HG03095 (cell line): ENCODE measurements around the gene TMED6.
"Not testable (repeated sequence)": the region's sequence is repeated elsewhere in the genome, so short reads cannot be mapped to it uniquely, and the experiment has no call there.

Source experiments
- ATAC-seq: cut with Tn5 transposase; IDR thresholded peaks from one replicate; pipeline ENCODE4 v1.9.1; 2021; ENCODE audit warnings: moderate library complexity; ENCODE audit not compliant: unreplicated experiment

Gene TMED6

DNA sequence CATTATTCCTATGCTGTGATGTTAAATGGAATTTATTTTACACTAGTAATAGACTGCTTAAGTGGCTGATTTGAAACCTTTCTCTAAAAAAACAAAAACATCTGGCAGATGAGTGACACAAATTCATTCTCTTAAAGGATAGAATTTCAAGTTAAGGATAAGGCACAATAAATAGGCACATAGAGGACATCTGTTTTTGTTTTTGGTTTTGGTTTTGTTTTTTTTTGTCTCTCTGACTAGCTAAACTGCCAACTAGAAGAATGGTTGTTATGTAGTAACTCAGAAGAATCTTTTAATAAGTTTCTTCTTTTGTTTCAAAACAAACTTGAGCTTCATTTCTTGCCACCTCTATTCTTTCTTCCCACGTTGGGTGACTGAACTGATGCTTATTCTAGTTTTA lies 45.6 kb downstream of the TMED6 start:
- no peak for ATAC-seq

DNA sequence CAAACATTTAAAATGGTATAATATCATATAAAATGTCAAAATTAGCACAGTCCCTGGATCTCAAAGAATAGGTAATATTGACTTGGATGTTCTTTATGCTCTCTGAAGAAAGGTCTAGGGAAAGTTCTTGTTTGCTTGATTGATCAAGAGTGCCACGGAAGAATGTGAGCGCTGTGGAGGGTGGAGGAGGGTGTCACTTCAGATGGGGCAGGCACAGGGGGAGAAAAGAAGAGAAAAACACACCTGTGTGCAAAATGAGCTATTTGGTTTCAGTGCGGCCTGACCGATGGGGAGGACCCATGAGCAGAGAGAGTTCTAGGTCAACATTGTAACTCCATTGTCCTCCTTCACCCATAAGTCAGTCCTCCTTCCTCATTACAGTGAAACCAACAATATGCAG lies 49.3 kb downstream of the TMED6 start:
- no peak for ATAC-seq

DNA sequence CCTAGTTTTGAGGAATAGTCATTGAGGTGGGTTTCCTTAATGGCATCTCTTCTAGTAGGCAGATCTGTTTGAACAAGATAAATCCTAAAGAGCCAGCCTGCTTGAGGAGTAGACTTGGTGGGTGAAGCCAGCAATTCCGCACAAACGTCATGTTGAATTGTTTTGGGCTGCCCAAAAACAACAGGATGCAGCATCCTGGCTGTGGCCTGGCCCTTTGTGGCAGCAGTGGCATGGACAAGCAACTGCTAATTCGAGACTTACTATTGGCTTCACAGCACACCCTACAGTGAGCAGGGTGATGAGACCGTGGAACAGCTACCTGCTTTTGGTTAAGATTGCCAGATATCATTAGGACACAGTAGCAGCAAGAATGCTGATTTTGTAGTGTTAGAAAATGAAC lies 49.7 kb downstream of the TMED6 start:
- no peak for ATAC-seq

DNA sequence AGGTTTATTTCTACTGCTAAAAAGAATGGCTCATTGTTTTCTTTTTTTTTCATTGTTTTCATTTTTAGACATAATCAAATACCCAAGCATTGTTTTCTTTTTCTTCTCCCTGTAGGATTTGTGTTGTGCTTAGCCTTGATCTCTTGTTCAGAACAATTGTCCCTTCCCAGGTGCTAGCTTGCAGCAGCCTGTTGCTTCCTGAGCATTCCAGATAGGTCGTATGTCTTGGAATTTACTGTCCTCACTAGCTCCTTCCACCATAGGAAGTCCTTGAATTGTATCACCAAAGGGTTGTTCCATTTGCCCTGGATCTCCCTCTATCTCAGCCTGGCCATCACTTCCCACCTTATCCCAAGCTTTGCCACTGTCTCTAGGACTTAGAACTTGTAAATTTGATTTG lies 50.4 kb downstream of the TMED6 start:
- no peak for ATAC-seq

DNA sequence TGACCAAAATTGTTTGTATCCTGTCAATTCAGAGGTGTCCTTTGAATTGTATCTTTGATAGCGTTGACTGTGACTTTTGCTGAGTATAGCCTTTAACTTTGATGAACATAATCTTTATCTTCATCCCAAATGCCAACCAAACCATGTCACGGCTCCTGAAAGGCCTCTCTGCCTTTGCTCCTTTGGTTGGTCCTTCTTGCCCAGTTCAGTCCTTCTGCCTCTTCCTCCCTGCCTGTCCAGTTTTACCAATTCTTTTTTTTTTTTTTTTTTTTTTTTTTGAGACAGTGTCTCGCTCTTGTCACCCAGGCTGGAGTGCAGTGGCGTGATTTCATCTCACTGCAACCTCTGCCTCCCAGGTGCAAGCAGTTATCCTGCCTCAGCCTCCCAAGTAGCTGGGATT lies 53.3 kb downstream of the TMED6 start:
- no peak for ATAC-seq

DNA sequence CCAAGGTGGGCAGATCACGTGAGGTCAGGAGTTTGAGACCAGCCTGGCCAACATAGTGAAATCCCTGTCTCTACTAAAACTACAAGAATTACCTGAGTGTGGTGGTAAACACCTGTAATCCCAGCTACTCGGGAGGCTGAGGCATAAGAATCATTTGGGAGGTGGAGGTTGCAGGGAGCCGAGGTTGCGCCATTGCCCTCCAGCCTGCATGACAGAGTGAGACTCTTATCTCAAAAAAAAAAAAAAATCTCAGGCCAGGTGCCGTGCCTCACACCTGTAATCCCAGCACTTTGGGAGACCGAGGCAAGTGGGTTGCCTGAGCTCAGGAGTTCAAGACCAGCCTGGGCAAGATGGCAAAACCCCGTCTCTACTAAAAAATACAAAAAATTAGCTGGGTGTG lies 54.8 kb downstream of the TMED6 start:
- not testable (repeated sequence) for ATAC-seq

DNA sequence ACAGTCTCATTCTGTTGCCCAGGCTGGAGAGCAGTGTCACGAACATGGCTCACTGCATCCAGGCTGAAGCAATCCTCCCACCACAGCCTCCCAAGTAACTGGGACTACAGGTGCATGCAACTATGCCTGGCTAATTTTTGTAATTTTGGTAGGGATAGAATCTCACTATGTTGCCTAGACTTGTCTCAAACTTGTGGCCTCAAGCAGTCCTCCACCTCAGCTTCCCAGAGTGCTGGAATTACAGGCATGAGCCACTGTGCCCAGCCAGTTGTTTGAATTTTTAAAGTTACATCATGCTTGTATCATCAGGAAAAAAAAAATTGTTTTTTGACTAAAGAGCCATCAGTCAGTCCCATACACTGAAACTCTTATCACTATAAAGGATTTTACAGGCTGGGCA lies 57.5 kb downstream of the TMED6 start:
- no peak for ATAC-seq

DNA sequence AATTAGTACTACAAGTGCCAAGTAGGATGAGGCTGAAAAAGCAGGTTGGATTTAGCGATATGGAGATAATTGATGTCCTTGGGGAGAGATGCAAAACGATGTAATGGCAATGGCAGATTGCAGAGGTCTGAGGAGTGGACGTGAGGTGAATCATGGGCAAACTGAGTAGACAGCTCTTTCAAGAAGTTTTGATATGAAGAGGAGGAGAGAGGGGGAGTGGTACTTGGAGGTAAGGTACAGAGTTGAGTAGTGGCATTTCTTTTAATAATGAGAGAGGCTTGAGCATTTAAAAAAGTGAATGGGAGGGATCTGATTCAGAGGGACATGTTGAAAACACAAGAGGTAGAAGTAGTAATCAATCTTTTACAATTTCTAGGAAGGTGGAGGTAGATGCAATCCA lies 58.2 kb downstream of the TMED6 start:
- no peak for ATAC-seq
